ENCODE measurements around the gene IRF2BPL.

DNA sequence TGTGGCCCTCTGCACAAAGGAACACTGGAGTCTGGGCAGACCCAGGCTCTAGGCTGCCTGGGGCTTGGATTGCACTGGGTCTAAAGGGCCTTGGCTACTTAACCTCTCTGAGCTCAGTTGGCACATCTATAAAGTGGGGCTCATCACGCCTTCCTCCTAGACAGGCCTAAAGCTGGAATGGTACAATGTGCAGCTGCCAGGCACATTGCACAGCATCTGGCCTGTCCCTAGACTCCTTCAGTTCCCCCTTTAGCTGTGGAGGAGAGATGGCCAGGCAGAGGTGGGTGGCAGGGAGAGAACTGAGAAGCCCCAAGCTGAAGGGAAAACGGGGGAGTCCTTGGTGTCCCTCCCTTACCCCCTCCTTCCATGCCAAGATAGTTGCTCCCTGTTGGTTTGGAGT, 10.8 kb downstream of the IRF2BPL start:
- TF ChIP-seq, protein P1, sequence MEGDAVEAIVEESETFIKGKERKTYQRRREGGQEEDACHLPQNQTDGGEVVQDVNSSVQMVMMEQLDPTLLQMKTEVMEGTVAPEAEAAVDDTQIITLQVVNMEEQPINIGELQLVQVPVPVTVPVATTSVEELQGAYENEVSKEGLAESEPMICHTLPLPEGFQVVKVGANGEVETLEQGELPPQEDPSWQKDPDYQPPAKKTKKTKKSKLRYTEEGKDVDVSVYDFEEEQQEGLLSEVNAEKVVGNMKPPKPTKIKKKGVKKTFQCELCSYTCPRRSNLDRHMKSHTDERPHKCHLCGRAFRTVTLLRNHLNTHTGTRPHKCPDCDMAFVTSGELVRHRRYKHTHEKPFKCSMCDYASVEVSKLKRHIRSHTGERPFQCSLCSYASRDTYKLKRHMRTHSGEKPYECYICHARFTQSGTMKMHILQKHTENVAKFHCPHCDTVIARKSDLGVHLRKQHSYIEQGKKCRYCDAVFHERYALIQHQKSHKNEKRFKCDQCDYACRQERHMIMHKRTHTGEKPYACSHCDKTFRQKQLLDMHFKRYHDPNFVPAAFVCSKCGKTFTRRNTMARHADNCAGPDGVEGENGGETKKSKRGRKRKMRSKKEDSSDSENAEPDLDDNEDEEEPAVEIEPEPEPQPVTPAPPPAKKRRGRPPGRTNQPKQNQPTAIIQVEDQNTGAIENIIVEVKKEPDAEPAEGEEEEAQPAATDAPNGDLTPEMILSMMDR (IDR thresholded peaks at IDR 0.05): no peak
- TF ChIP-seq POLR2A (IDR thresholded peaks at IDR 0.05): no peak
